GM08714 (cell line): ENCODE results near the gene BSN.
"Not testable (repeated sequence)": the region's sequence is repeated elsewhere in the genome, so short reads cannot be mapped to it uniquely, and the experiment has no call there.

ENCODE experiments used
- H3K4me3 ChIP-seq: fragments of 200-500 bp; sonication (Bioruptor generic); 2 replicates; pipeline ENCODE4 v1.5.1; 2014; ENCODE audit warnings: mild to moderate bottlenecking, low read length, inconsistent platforms
- ZNF274 ChIP-seq: IDR thresholded peaks from 2 replicates; pipeline ENCODE4 v1.6.1; 2012; ENCODE audit warnings: mild to moderate bottlenecking, low read depth, low read length

BSN gene

GRCh38 chr3:49688338-49689045 lies 134.2 kb downstream of the BSN start:
- H3K4me3 ChIP-seq: peak overlapping the region; percentile 83; the same call in 1 of the 2 replicates

- TF ChIP-seq ZNF274: no peak
- peak within 1 kb of the TSS; percentile 83 for H3K4me3 ChIP-seq
Measured at GRCh38 chr3:49689046-49689907, 135.0 kb downstream of the BSN start, which contains the start of the genes MST1 and RNF123. Gene MST1, minus strand, starts transcription at chr3:49689474. Its CDS starts 783 bp downstream, at chr3:49688691. Gene RNF123, plus strand, starts transcription at chr3:49689557. Its CDS starts 1,609 bp downstream, at chr3:49691166.

GRCh38 chr3:49689908-49690624 lies 135.8 kb downstream of the BSN start:
- H3K4me3 ChIP-seq: peak overlapping the region; percentile 83

GRCh38 chr3:49690856-49691255 lies 136.6 kb downstream of the BSN start:
- not testable (repeated sequence) for H3K4me3 ChIP-seq

- H3K4me3 ChIP-seq: not testable (repeated sequence)
Measured at GRCh38 chr3:49691481-49691880, 137.2 kb downstream of the BSN start.

GRCh38 chr3:49694409-49695070 lies 140.3 kb downstream of the BSN start:
- not testable (repeated sequence) for H3K4me3 ChIP-seq

- H3K4me3 ChIP-seq: not testable (repeated sequence)
Measured at GRCh38 chr3:49695350-49696015, 141.2 kb downstream of the BSN start.

- H3K4me3 ChIP-seq: no peak overlapping the region
- no peak for TF ChIP-seq ZNF274
Measured at GRCh38 chr3:49699281-49699979, 145.2 kb downstream of the BSN start.

- TF ChIP-seq ZNF274: no peak
Measured at GRCh38 chr3:49700014-49700413, 145.7 kb downstream of the BSN start.

GRCh38 chr3:49700453-49701128 lies 146.3 kb downstream of the BSN start:
- no peak overlapping the region for H3K4me3 ChIP-seq
- TF ChIP-seq ZNF274: no peak

More at GRCh38 chr3:49700014-49700413, 145.7 kb downstream of the BSN start:
- H3K4me3 ChIP-seq: no peak overlapping the region

- TF ChIP-seq ZNF274: no peak
- H3K4me3 ChIP-seq: no peak overlapping the region
Measured at GRCh38 chr3:49701388-49702077, 147.3 kb downstream of the BSN start.

- TF ChIP-seq ZNF274: no peak
- H3K4me3 ChIP-seq: no peak overlapping the region
Measured at GRCh38 chr3:49702672-49703071, 148.4 kb downstream of the BSN start.
